ENCODE results near the gene STXBP3.

STXBP3 gene

GRCh38 chr1:108841703-108842102, 95.2 kb downstream of the STXBP3 start:
- Histone ChIP-seq H3K27me3 (ENCODE audit: control insufficient read depth, insufficient read depth, low read length, poor library complexity, severe bottlenecking) (no peaks in the 10 kb centered on the region), H3K9me3 (ENCODE audit: control insufficient read depth, low read length) (no peaks in the 10 kb centered on the region), H3K4me1 (ENCODE audit: control insufficient read depth, insufficient read depth, low read length) (peaks cover 8% of the 10 kb centered on the region), H3K36me3 (ENCODE audit: control insufficient read depth, insufficient read depth, low read length) (no peaks in the 10 kb centered on the region), H3K27ac (ENCODE audit: insufficient read depth, low read depth, low read length, poor library complexity, severe bottlenecking) (no peak overlapping the region), H3K4me3 (ENCODE audit: insufficient read depth, low read depth, low read length) (no peak overlapping the region)
- 62 to 65% methylated on average over 1 of the region's 1 CpG for WGBS, 2 experiments

- H3K4me3 ChIP-seq (ENCODE audit: insufficient read depth, low read depth, low read length) = no peak overlapping the region
- H3K27ac ChIP-seq (ENCODE audit: insufficient read depth, low read depth, low read length, poor library complexity, severe bottlenecking) = no peak overlapping the region
- 66 to 84% methylated on average over 3 of the region's 3 CpGs for WGBS, 2 experiments
These were observed 96.2 kb downstream of the STXBP3 start for GRCh38 chr1:108842525-108843181.

GRCh38 chr1:108843390-108844137, 97.1 kb downstream of the STXBP3 start:
- 91 to 92% methylated on average over 3 of the region's 3 CpGs for WGBS, 2 experiments
- peaks cover 8% of the 10 kb centered on the region for H3K4me1 ChIP-seq (ENCODE audit: control insufficient read depth, insufficient read depth, low read length)
- H3K9me3 ChIP-seq (ENCODE audit: control insufficient read depth, low read length) = no peaks in the 10 kb centered on the region
- H3K36me3 ChIP-seq (ENCODE audit: control insufficient read depth, insufficient read depth, low read length) = no peaks in the 10 kb centered on the region
- H3K27ac ChIP-seq (ENCODE audit: insufficient read depth, low read depth, low read length, poor library complexity, severe bottlenecking) = no peak overlapping the region
- no peak overlapping the region for H3K4me3 ChIP-seq (ENCODE audit: insufficient read depth, low read depth, low read length)
- H3K27me3 ChIP-seq (ENCODE audit: control insufficient read depth, insufficient read depth, low read length, poor library complexity, severe bottlenecking) = no peaks in the 10 kb centered on the region

More at GRCh38 chr1:108842525-108843181, 96.2 kb downstream of the STXBP3 start:
- Histone ChIP-seq H3K27me3 (ENCODE audit: control insufficient read depth, insufficient read depth, low read length, poor library complexity, severe bottlenecking) (no peaks in the 10 kb centered on the region), H3K4me1 (ENCODE audit: control insufficient read depth, insufficient read depth, low read length) (peaks cover 8% of the 10 kb centered on the region), H3K36me3 (ENCODE audit: control insufficient read depth, insufficient read depth, low read length) (no peaks in the 10 kb centered on the region), H3K9me3 (ENCODE audit: control insufficient read depth, low read length) (no peaks in the 10 kb centered on the region)

GRCh38 chr1:108845446-108845845, 99.0 kb downstream of the STXBP3 start:
- H3K27me3 ChIP-seq (ENCODE audit: control insufficient read depth, insufficient read depth, low read length, poor library complexity, severe bottlenecking) = no peaks in the 10 kb centered on the region
- no peaks in the 10 kb centered on the region for H3K9me3 ChIP-seq (ENCODE audit: control insufficient read depth, low read length)
- H3K4me1 ChIP-seq (ENCODE audit: control insufficient read depth, insufficient read depth, low read length) = peaks cover 8% of the 10 kb centered on the region
- H3K36me3 ChIP-seq (ENCODE audit: control insufficient read depth, insufficient read depth, low read length) = no peaks in the 10 kb centered on the region
- 74 to 79% methylated on average over 4 of the region's 4 CpGs for WGBS, 2 experiments
- H3K4me3 ChIP-seq (ENCODE audit: insufficient read depth, low read depth, low read length) = no peak overlapping the region
- H3K27ac ChIP-seq (ENCODE audit: insufficient read depth, low read depth, low read length, poor library complexity, severe bottlenecking) = no peak overlapping the region

- Histone ChIP-seq H3K9me3 (ENCODE audit: control insufficient read depth, low read length) (no peaks in the 10 kb centered on the region), H3K27ac (ENCODE audit: insufficient read depth, low read depth, low read length, poor library complexity, severe bottlenecking) (no peak overlapping the region), H3K36me3 (ENCODE audit: control insufficient read depth, insufficient read depth, low read length) (no peaks in the 10 kb centered on the region), H3K27me3 (ENCODE audit: control insufficient read depth, insufficient read depth, low read length, poor library complexity, severe bottlenecking) (no peaks in the 10 kb centered on the region), H3K4me3 (ENCODE audit: insufficient read depth, low read depth, low read length) (no peak overlapping the region), H3K4me1 (ENCODE audit: control insufficient read depth, insufficient read depth, low read length) (peaks cover 8% of the 10 kb centered on the region)
- 93 to 94% methylated on average over 6 of the region's 6 CpGs for WGBS, 2 experiments
These were observed 99.5 kb downstream of the STXBP3 start for GRCh38 chr1:108845991-108846390.

GRCh38 chr1:108847494-108847893, 101.0 kb downstream of the STXBP3 start:
- WGBS, 2 experiments = 83 to 90% methylated on average over 1 of the region's 1 CpG

GRCh38 chr1:108848806-108849205, 102.3 kb downstream of the STXBP3 start:
- no peak overlapping the region for H3K27ac ChIP-seq (ENCODE audit: insufficient read depth, low read depth, low read length, poor library complexity, severe bottlenecking)
- no peaks in the 10 kb centered on the region for H3K36me3 ChIP-seq (ENCODE audit: control insufficient read depth, insufficient read depth, low read length)
- H3K9me3 ChIP-seq (ENCODE audit: control insufficient read depth, low read length) = no peaks in the 10 kb centered on the region
- H3K4me1 ChIP-seq (ENCODE audit: control insufficient read depth, insufficient read depth, low read length) = no peaks in the 10 kb centered on the region
- H3K27me3 ChIP-seq (ENCODE audit: control insufficient read depth, insufficient read depth, low read length, poor library complexity, severe bottlenecking) = no peaks in the 10 kb centered on the region
- H3K4me3 ChIP-seq (ENCODE audit: insufficient read depth, low read depth, low read length) = no peak overlapping the region

More at GRCh38 chr1:108847494-108847893, 101.0 kb downstream of the STXBP3 start:
- no peaks in the 10 kb centered on the region for H3K27me3 ChIP-seq (ENCODE audit: control insufficient read depth, insufficient read depth, low read length, poor library complexity, severe bottlenecking)
- H3K4me1 ChIP-seq (ENCODE audit: control insufficient read depth, insufficient read depth, low read length) = peaks cover 5% of the 10 kb centered on the region
- no peaks in the 10 kb centered on the region for H3K36me3 ChIP-seq (ENCODE audit: control insufficient read depth, insufficient read depth, low read length)
- H3K4me3 ChIP-seq (ENCODE audit: insufficient read depth, low read depth, low read length) = no peak overlapping the region
- no peak overlapping the region for H3K27ac ChIP-seq (ENCODE audit: insufficient read depth, low read depth, low read length, poor library complexity, severe bottlenecking)
- no peaks in the 10 kb centered on the region for H3K9me3 ChIP-seq (ENCODE audit: control insufficient read depth, low read length)

GRCh38 chr1:108850929-108851328, 104.5 kb downstream of the STXBP3 start:
- Histone ChIP-seq H3K4me1 (ENCODE audit: control insufficient read depth, insufficient read depth, low read length) (no peaks in the 10 kb centered on the region), H3K27me3 (ENCODE audit: control insufficient read depth, insufficient read depth, low read length, poor library complexity, severe bottlenecking) (no peaks in the 10 kb centered on the region), H3K9me3 (ENCODE audit: control insufficient read depth, low read length) (no peaks in the 10 kb centered on the region), H3K36me3 (ENCODE audit: control insufficient read depth, insufficient read depth, low read length) (no peaks in the 10 kb centered on the region), H3K27ac (ENCODE audit: insufficient read depth, low read depth, low read length, poor library complexity, severe bottlenecking) (no peak overlapping the region), H3K4me3 (ENCODE audit: insufficient read depth, low read depth, low read length) (no peak overlapping the region)
- 91 to 96% methylated on average over 7 of the region's 7 CpGs for WGBS, 2 experiments

GRCh38 chr1:108851567-108851966, 105.1 kb downstream of the STXBP3 start:
- H3K9me3 ChIP-seq (ENCODE audit: control insufficient read depth, low read length) = no peaks in the 10 kb centered on the region
- 95 to 96% methylated on average over 4 of the region's 4 CpGs for WGBS, 2 experiments
- no peaks in the 10 kb centered on the region for H3K36me3 ChIP-seq (ENCODE audit: control insufficient read depth, insufficient read depth, low read length)
- H3K27ac ChIP-seq (ENCODE audit: insufficient read depth, low read depth, low read length, poor library complexity, severe bottlenecking) = no peak overlapping the region
- no peak overlapping the region for H3K4me3 ChIP-seq (ENCODE audit: insufficient read depth, low read depth, low read length)
- H3K4me1 ChIP-seq (ENCODE audit: control insufficient read depth, insufficient read depth, low read length) = no peaks in the 10 kb centered on the region
- no peaks in the 10 kb centered on the region for H3K27me3 ChIP-seq (ENCODE audit: control insufficient read depth, insufficient read depth, low read length, poor library complexity, severe bottlenecking)

- no peak overlapping the region for H3K4me3 ChIP-seq (ENCODE audit: insufficient read depth, low read depth, low read length)
- H3K4me1 ChIP-seq (ENCODE audit: control insufficient read depth, insufficient read depth, low read length) = no peaks in the 10 kb centered on the region
- no peaks in the 10 kb centered on the region for H3K27me3 ChIP-seq (ENCODE audit: control insufficient read depth, insufficient read depth, low read length, poor library complexity, severe bottlenecking)
- no peak overlapping the region for H3K27ac ChIP-seq (ENCODE audit: insufficient read depth, low read depth, low read length, poor library complexity, severe bottlenecking)
- no peaks in the 10 kb centered on the region for H3K36me3 ChIP-seq (ENCODE audit: control insufficient read depth, insufficient read depth, low read length)
- WGBS, 2 experiments = 86 to 96% methylated on average over 7 of the region's 7 CpGs
- no peaks in the 10 kb centered on the region for H3K9me3 ChIP-seq (ENCODE audit: control insufficient read depth, low read length)
These were observed 105.9 kb downstream of the STXBP3 start for GRCh38 chr1:108852221-108852975.
